SKM-1 (cell line): ENCODE data around the gene IRX4.
"Not testable (repeated sequence)": the region's sequence is repeated elsewhere in the genome, so short reads cannot be mapped to it uniquely, and the experiment has no call there.

Source experiments
- DNase-seq: peaks from one replicate; lab custom pipeline; 2025; ENCODE audit not compliant: unreplicated experiment; lab: John Stamatoyannopoulos, UW

Gene IRX4

DNA sequence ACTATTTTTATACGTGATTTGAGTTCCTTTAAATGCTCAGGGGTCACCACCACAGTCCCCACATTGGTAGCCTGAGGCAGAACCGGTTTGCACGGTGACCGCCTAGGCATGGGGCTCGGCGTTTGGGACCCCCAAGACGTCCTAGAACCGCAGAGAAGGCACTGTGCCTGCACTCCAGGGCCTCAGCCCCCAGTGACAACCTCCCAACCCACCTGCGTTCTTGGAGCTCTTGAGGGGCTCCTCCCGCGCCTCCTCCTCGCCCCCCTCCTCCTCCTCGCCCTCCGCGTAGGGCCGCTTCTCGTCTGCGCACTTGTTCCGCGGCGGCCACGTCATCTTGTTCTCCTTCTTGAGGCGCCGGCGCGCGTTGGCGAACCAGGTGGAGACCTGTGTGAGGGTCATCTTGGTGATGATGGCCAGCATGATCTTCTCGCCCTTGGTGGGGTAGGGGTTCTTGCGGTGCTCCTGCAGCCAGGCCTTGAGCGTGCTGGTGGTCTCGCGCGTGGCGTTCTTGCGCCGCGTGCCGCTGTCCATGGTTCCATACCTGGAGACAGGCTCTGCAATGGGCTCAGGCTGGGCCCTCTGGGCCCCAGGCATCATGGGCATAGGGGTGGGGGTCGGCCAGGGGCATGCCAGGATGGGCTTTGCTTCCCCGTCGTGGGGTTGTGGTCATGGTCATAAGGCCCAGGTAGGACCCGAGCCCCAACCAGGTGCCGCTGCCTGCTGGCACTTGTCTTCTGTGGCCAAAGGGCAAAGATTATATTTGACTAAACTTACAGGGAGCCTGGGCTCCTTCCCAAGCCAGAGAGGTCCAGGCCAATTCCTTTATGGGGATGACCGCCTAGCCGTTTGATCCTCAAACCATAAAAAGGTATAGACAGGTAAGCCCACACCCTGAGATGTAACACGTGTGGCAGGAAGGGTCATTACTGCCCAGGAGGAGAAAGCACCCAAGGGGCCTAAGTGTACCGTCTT is 3.1 kb downstream of the IRX4 start:
- no peak for DNase-seq

DNA sequence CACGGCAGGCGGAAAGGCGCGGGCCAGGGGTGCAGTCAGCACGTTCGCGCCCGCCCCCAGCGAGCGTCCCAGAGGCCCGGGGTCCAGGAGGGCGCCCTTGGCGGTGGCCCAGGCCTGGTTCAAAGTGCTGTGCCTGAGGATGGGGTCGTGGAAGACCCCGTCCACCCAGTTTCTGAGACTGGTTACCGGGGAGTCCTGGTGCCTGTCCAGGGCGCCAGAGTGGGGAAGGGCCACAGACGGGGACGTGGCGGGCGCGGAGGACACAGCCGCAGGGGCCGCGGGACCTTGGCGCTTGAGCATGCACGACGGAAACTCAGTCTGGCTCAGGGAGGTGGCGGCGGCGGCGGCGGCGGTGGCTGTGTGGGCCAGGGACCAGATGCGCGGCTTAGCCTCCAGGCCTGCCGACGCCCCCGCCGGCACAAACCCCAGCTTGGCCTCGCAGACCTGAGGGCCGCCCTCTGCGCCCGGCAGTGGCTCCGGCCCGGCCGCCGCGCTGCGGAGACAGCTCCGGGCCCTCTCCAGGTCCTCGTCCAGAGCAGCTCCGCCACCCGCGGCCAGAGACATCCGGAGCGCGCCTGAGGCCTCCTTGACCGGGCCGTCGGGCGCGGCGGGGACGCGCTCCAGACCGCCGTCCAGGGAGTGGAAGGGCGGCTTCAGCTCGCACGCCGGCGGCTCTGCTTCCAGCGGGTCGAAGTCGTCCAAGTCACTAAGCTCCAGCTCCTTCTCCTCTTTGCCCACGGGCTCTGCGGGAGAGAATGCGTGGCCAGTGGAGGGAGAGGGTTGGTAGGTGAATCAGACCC is 4.5 kb downstream of the IRX4 start:
- DNase-seq = no peak

- DNase-seq = no peak
These were observed 5.3 kb downstream of the IRX4 start for GRCh38 chr5:1877103-1878049.

DNA sequence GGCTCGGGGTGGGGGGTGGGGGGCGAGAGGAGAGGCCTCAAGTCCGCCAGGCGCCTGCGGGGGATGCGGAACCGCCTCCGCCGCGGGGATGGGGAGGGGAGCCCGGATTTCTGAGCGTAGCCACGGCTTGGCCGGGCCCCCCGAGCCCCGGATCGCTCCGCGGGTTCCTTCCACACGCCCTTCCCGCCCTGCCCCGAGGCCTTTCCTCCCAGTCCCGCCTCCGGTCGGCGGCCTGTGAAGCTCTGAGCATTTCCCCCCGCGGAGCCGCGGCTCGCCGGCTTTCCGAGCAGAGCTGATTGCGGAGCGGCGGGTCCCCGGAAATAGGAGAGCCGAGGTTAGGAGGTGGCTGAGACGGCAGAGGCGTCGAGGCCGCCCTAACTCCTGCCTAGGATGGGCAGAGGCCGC is 6.1 kb downstream of the IRX4 start:
- no peak for DNase-seq

- DNase-seq = no peak
These were observed 6.7 kb downstream of the IRX4 start for GRCh38 chr5:1875843-1876659.

- no peak for DNase-seq
These were observed 7.4 kb downstream of the IRX4 start for GRCh38 chr5:1875281-1875842.

DNA sequence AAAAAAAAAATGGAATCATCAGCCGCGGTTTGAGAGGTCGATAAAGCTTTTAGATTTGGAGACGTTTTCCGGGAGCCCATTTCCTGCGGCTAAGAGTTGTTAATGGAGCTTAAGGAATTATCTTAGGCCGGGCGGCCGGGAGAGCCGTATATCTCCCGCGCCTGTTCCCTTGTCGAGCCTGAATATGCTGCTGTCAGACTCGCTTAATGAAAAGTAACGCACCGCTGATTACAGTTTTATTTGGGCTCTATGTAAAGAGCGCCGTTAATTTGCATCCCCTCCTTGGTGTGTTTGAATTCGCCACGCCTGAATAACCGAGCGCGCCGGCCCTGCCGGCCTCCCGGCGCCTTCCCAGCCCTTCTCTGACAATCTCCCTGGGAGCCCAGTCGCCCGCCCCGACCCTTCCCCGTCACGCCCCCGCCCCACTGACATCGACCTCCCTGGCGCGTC is 7.9 kb downstream of the IRX4 start:
- no peak for DNase-seq

GRCh38 chr5:1874348-1874747 is 8.4 kb downstream of the IRX4 start:
- DNase-seq = no peak

DNA sequence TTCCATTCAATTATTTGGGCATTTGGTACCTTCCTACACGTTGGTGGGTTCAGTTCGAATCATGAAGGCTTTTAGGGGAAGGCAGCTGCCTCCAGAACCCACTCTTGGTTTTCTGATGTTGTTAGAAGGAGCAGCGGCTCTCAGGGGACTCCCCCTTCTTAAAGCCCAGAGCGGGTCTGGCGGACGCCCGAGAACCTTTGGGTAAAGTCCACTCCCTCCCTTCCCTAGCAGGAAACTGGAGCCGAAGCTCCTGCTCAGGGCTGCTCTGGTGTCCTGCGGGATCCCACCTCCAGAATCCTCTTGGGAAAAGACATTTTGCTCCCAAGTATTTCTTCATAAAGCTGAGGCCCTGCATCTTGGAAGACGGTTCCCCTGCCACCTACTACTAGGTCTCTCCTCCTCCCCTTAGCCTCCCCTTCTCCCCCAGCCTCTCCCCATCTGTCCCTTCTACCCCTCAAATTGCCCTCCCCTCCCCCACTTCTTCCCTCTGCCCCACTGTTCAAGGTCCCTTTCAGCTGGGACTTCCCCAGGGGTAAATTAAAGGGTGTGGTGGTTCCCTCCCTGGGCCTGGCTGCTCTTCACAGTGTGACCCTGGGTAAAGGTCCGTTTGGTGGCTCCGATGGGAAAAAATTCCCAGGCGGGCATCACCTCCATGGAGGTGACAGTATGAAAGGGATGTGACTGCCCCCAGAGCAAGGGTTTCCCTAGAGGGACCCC is 9.3 kb downstream of the IRX4 start:
- DNase-seq = no peak

DNA sequence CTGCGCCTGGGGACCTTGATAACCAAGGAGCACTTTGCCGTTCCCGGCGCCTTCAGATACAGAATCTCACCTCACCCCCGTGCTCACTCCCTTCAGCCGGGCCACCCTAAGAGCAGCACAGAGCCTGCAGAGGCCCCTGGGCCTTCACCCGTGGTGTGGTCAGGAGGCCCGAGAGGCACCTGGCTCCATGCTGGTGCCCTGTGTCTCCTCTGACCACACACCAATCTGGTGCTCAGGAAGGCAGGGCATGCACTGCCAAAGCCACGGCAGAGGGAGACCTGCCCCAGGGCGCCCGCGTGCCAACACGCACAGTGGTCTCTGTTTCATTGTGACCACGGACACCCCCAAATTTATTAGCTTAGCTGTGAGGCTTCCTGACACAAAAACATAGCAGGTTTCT is 11.3 kb downstream of the IRX4 start:
- DNase-seq = no peak

DNA sequence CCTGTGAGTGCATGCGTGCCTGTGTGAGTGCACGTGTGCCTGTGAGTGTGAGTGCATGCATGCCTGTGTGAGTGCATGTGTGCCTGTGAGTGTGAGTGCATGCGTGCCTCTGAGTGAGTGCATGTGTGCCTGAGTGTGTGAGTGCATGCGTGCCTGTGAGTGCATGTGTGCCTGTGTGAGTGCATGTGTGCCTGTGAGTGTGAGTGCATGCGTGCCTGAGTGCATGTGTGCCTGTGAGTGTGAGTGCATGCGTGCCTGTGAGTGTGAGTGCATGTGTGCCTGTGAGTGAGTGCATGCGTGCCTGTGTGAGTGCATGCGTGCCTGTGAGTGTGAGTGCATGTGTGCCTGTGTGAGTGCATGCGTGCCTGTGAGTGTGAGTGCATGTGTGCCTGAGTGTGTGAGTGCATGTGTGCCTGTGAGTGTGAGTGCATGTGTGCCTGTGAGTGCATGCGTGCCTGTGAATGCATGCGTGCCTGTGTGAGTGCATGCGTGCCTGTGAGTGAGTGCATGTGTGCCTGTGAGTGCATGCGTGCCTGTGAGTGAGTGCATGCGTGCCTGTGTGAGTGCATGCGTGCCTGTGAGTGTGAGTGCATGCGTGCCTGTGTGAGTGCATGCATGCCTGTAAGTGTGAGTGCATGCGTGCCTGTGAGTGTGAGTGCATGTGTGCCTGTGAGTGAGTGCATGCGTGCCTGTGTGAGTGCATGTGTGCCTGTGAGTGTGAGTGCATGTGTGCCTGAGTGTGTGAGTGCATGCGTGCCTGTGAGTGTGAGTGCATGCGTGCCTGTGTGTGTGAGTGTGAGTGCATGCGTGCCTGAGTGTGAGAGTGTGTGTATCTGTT is 12.1 kb downstream of the IRX4 start:
- not testable (repeated sequence) for DNase-seq

- DNase-seq = no peak
These were observed 13.7 kb downstream of the IRX4 start for GRCh38 chr5:1868886-1869475.

GRCh38 chr5:1867815-1868143 is 14.9 kb downstream of the IRX4 start:
- DNase-seq = no peak

GRCh38 chr5:1867114-1867814 is 15.5 kb downstream of the IRX4 start:
- no peak for DNase-seq

DNA sequence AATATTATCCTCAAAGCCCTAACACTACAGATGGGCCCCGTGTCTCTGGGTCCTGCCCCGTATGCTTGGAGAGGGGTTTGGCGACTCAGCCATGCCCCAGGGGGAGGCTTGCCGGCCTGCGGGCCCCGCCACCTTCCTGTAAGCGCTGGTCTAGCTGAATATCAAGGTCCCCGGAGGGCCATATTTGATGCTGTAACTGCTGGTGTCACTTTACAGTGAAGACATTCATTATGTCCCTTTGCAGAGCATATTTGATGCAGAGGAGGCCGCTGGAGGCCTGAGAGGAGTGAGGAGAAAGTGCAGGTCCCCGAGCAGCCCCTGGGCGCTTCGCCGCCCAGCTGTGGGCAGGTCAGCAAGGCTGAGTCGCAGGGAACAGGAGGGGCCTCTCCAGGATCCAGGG is 16.8 kb downstream of the IRX4 start:
- DNase-seq = no peak

DNA sequence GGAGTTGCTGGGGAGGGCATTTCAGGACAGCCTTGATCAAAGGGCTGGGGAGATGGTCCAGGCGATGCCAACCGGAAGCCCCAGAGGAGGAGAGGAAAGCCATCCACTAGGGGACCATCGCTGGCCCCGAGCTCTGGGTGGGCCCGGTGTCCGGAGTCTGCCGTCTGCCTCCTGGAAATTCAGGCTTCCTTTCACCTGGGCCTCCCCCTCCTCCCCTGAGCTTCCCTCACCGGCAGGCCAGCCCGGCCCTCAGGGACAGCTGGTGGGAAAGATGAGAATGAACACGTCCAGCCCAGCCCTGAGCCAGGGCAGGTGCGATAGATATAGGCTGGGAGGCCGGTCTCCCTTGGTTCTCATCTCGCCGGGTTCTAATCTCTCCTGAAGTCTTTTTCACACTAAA is 17.2 kb downstream of the IRX4 start:
- no peak for DNase-seq

- no peak for DNase-seq
These were observed 17.8 kb downstream of the IRX4 start for GRCh38 chr5:1864896-1865440.
